ENCODE results near the gene NFILZ. TPM values are rescaled to one million over a fixed set of nuclear protein-coding genes. Genes with fewer than 3 reads are reported as not detected.
"Not testable (repeated sequence)": the region's sequence is repeated elsewhere in the genome, so short reads cannot be mapped to it uniquely, and the experiment has no call there.

NFILZ gene
- total RNA-seq, 2 experiments from 2014 or later: not detected

DNA sequence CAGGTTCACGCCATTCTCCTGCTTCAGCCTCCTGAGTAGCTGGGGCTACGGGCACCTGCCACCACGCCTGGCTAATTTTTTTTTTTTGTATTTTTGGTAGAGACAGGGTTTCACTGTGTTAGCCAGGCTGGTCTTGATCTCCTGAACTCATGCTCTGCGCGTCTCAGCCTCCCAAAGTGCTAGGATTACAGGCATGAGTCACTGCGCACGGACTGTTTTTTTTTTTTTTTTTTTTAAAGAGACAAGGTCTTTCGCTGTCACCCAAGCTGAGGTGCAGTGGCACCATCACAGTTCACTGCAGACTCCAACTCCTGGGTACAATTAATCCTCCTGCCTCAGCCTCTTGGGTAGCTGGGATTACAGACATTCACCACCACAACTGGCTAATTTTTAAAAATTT lies 11.7 kb upstream of the NFILZ start:
- Mint-ChIP-seq H3K4me1 (ENCODE audit: low read depth) (peaks cover 8% of the 10 kb centered on the region), H3K36me3 (ENCODE audit: low read depth) (no peaks in the 10 kb centered on the region), H3K27me3 (peaks cover 1% of the 10 kb centered on the region), H3K4me3 (no peak overlapping the region), H3K9me3 (no peaks in the 10 kb centered on the region), H3K27ac (no peak overlapping the region)
- TF ChIP-seq, protein P1, sequence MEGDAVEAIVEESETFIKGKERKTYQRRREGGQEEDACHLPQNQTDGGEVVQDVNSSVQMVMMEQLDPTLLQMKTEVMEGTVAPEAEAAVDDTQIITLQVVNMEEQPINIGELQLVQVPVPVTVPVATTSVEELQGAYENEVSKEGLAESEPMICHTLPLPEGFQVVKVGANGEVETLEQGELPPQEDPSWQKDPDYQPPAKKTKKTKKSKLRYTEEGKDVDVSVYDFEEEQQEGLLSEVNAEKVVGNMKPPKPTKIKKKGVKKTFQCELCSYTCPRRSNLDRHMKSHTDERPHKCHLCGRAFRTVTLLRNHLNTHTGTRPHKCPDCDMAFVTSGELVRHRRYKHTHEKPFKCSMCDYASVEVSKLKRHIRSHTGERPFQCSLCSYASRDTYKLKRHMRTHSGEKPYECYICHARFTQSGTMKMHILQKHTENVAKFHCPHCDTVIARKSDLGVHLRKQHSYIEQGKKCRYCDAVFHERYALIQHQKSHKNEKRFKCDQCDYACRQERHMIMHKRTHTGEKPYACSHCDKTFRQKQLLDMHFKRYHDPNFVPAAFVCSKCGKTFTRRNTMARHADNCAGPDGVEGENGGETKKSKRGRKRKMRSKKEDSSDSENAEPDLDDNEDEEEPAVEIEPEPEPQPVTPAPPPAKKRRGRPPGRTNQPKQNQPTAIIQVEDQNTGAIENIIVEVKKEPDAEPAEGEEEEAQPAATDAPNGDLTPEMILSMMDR (IDR thresholded peaks at IDR 0.05): no peak
- ChIA-PET POLR2A (no interaction called here), CTCF (interaction anchor here (1.1 to 8.6 kb wide), 3 partner anchors 24 to 39 kb away, joined by 3 to 71 read pairs (median 7); partner anchors contain the start of gene MYO1F)
- ATAC-seq (no peak), DNase-seq (no peak)
- intact Hi-C loops (cut with micrococcal nuclease): no loop called here

DNA sequence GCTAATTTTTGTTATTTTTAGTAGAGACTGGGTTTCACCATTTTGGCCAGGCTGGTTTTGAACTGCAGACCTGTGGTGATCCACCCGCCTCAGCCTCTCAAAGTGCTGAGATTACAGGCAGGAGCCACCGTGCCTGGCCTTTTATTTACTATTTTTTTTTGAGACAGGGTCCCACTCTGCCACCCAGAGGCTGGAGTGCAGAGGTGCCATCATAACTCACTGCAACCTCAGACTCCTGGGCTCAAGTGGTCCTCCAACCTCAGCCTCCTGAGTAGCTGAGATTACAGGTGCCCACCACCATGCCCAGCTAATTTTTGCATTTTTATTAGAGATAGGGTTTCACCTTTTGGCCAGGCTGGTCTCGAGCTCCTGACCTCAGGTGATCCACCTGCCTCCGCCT lies 7.5 kb upstream of the NFILZ start:
- H3K9me3 Mint-ChIP-seq; ATAC-seq; H3K36me3 Mint-ChIP-seq (ENCODE audit: low read depth); intact Hi-C loops (cut with micrococcal nuclease); H3K4me1 Mint-ChIP-seq (ENCODE audit: low read depth); DNase-seq; POLR2A ChIA-PET; H3K27me3 Mint-ChIP-seq; H3K27ac Mint-ChIP-seq; H3K4me3 Mint-ChIP-seq: not testable (repeated sequence)
- TF ChIP-seq, protein P1 (IDR thresholded peaks at IDR 0.05): peak; percentile 29
- CTCF ChIA-PET: interaction anchor here (0.6 to 2.9 kb wide), 7 partner anchors 19 to 465 kb away, joined by 3 to 12 read pairs (median 3); no protein-coding TSS in a partner anchor

DNA sequence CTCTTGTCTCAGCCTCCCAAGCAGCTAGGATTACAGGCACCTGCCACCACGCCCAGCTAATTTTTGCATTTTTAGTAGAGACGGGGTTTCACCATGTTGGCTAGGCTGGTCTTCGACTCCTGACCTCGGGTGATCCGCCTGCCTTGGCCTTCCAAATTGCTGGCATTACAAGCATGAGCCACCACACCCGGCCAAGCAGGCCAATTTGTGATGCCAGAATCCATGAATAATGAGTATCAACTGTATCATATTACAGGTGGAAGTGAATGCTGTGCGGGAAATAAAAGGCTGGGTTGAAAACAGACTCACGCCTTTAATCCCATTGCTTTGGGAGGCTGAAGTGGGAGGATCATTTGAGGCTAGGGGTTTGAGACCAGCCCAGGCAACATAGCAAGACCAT lies 3.6 kb upstream of the NFILZ start:
- POLR2A ChIA-PET: no interaction called here
- intact Hi-C loops (cut with micrococcal nuclease): no loop called here
- no peak overlapping the region for H3K27ac Mint-ChIP-seq
- TF ChIP-seq, protein P1 (IDR thresholded peaks at IDR 0.05): no peak
- CTCF ChIA-PET: interaction anchor here (1.3 kb wide), 1 partner anchor 67 kb away, joined by 4 read pairs; no protein-coding TSS in a partner anchor
- no peak for ATAC-seq
- no peaks in the 10 kb centered on the region for H3K9me3 Mint-ChIP-seq
- H3K27me3 Mint-ChIP-seq: no peaks in the 10 kb centered on the region
- no peaks in the 10 kb centered on the region for H3K36me3 Mint-ChIP-seq (ENCODE audit: low read depth)
- DNase-seq: no peak
- no peaks in the 10 kb centered on the region for H3K4me1 Mint-ChIP-seq (ENCODE audit: low read depth)
- H3K4me3 Mint-ChIP-seq: no peak overlapping the region

DNA sequence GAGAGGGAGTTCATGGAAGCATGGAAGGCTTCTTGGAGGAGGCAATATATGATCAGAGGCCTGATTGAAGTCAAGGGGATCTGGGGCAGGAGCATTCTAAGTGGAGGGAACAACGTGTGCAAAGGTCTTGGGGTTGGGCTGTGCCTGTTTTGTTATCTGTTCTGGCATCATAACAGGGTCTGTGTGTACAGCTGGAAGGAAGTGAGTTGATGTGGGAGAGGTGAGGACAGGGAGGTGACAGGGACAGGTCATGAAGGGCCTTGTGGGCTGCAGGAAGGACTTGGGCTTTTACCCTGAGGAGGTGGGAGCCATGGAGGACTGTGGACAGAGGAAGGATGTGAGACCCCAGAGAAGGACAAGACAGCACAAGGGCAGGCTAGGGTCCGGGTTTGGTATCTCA lies 1.2 kb upstream of the NFILZ start:
- DNase-seq: no peak
- Mint-ChIP-seq H3K9me3 (no peaks in the 10 kb centered on the region), H3K27me3 (no peaks in the 10 kb centered on the region)

DNA sequence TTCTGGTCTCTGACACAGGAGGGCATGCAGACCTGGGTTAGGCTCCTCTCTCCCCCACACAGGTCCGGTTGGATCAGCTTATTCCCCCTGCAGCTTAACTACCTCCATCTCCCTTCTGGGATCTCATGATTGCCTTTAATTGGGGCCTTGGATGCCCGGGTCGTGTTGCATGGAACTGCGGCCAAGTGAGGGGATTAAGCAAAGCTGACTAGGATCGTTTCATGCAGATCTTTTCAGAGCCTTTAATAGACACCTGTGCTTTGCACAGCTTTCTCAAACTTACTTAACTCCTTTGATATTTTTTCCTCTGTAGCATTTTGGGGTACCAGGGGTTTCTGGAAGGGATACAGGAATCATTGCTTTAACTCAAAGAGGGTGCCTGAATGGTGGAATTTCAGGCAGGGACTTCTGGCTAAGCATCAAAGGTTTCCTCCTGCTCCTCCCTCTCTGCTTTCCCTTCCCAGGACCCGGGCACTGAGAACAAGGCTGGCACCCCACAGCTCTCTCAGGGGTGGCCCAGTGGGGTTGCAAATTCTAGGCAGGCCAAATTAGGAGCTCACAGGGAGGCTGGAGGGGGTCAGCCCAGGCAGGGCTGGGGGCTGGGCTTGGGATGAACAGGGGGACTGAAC lies 477 bp downstream of the NFILZ start:
- no peak for ATAC-seq
- no peaks in the 10 kb centered on the region for H3K4me1 Mint-ChIP-seq (ENCODE audit: low read depth)
- no peaks in the 10 kb centered on the region for H3K9me3 Mint-ChIP-seq
- no peaks in the 10 kb centered on the region for H3K36me3 Mint-ChIP-seq (ENCODE audit: low read depth)
- H3K4me3 Mint-ChIP-seq: no peak overlapping the region
- H3K27ac Mint-ChIP-seq: no peak overlapping the region
- intact Hi-C loops (cut with micrococcal nuclease): no loop called here
- TF ChIP-seq, protein P1 (IDR thresholded peaks at IDR 0.05): no peak
- no peaks in the 10 kb centered on the region for H3K27me3 Mint-ChIP-seq
- POLR2A ChIA-PET: interaction anchor here (0.6 kb wide), 1 partner anchor 10 kb away, joined by 3 read pairs; no protein-coding TSS in a partner anchor
- CTCF ChIA-PET: interaction anchor here (0.8 to 1.3 kb wide), 2 partner anchors 11 to 52 kb away, joined by 3 to 5 read pairs; no protein-coding TSS in a partner anchor
- DNase-seq: no peak

More for the DNA sequence above, 1.2 kb upstream of the NFILZ start:
- CTCF ChIA-PET: no interaction called here
- no peak overlapping the region for H3K27ac Mint-ChIP-seq
- intact Hi-C loops (cut with micrococcal nuclease): no loop called here
- H3K4me1 Mint-ChIP-seq (ENCODE audit: low read depth): no peaks in the 10 kb centered on the region
- H3K4me3 Mint-ChIP-seq: no peak overlapping the region
- POLR2A ChIA-PET: no interaction called here
- no peak for ATAC-seq
- no peaks in the 10 kb centered on the region for H3K36me3 Mint-ChIP-seq (ENCODE audit: low read depth)
- TF ChIP-seq, protein P1 (IDR thresholded peaks at IDR 0.05): no peak
